ENCODE data around the gene TTC17. TPM values are rescaled to one million over a fixed set of nuclear protein-coding genes. Genes with fewer than 3 reads are reported as not detected.

TTC17 gene
- total and polyA plus RNA-seq, 4 donors, result 18.9 to 88.6 (median 43.5) TPM

DNA sequence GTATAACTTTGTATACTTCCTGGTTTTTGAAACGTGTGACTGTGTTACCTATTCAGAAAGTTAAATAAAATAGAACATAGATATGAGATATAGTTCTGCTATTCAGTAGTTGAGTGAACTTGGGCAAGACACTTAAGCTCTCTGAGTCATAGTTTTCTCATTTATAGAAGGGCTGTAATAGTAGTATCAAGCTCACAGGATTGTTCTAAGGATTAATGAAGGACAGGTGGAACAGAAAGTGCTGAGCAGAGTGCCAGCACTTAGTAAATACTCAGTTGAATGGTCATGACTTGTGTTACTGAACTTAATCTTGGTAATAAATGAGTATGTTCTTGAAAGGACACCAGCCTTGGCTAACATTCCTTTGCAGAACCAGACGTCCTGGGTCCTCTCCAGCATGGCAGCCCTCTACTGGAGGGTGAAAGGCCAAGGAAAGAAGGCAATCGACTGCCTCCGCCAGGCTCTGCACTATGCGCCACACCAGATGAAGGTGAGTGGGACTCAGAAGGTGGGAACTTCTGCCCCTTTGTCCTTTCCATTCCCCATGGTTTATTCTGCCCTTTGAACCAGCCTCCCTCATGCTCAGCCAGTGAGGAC lies 131.2 kb downstream of the TTC17 start:
- DNase-seq (ENCODE audit: low spot score), result no peak
- H3K9ac ChIP-seq (ENCODE audit: low read depth in 1 of 2, low read length in 2 of 2), result no peak overlapping the region
- H3K36me3 ChIP-seq (ENCODE audit: control insufficient read depth in 4 of 4, insufficient read depth in 3 of 4, low read depth in 1 of 4, low read length in 3 of 4), result peaks cover 2 to 47% (median 38%) of the 10 kb centered on the region in 4 donors
- no peaks in the 10 kb centered on the region for H3K4me1 ChIP-seq (ENCODE audit: control insufficient read depth in 4 of 4, insufficient read depth in 4 of 4, low read length in 3 of 4)
- no peak for TF ChIP-seq RXRA (IDR thresholded peaks at IDR 0.05)
- no peak overlapping the region for H3K27ac ChIP-seq (ENCODE audit: low read depth in 1 of 2, low read length in 2 of 2)
- H3K9me3 ChIP-seq (ENCODE audit: control insufficient read depth in 4 of 4, low read length in 3 of 4), result no peaks in the 10 kb centered on the region
- 94% methylated on average over 5 of the region's 5 CpGs for whole genome bisulfite sequencing
- no peak overlapping the region for H3K4me3 ChIP-seq (ENCODE audit: low read depth in 1 of 3, low read length in 3 of 3)
- H3K27me3 ChIP-seq (ENCODE audit: control insufficient read depth in 4 of 4, insufficient read depth in 4 of 4, low read length in 3 of 4), result no peaks in the 10 kb centered on the region

- H3K27ac ChIP-seq (ENCODE audit: low read depth in 1 of 2, low read length in 2 of 2), result no peak overlapping the region
- WGBS, result 96% methylated on average over 5 of the region's 5 CpGs
- no peak for TF ChIP-seq NR2F2 (IDR thresholded peaks at IDR 0.05)
- no peak for TF ChIP-seq SP1 (IDR thresholded peaks at IDR 0.05)
- TF ChIP-seq YY1 (IDR thresholded peaks at IDR 0.05), result no peak
- no peak for TF ChIP-seq FOXA1 (IDR thresholded peaks at IDR 0.05)
- no peak for TF ChIP-seq CTCF (IDR thresholded peaks at IDR 0.05; ENCODE audit: low read depth, low read length, missing input control)
- TF ChIP-seq GABPA (IDR thresholded peaks at IDR 0.05 in 1 of 2, conservative IDR thresholded peaks at IDR 0.05 in 1 of 2), result no peak
- no peaks in the 10 kb centered on the region for H3K9me3 ChIP-seq (ENCODE audit: control insufficient read depth in 4 of 4, low read length in 3 of 4)
- H3K4me3 ChIP-seq (ENCODE audit: low read depth in 1 of 3, low read length in 3 of 3), result no peak overlapping the region
- H3K27me3 ChIP-seq (ENCODE audit: control insufficient read depth in 4 of 4, insufficient read depth in 4 of 4, low read length in 3 of 4), result no peaks in the 10 kb centered on the region
- no peaks in the 10 kb centered on the region for H3K4me1 ChIP-seq (ENCODE audit: control insufficient read depth in 4 of 4, insufficient read depth in 4 of 4, low read length in 3 of 4)
- no peak for DNase-seq (ENCODE audit: low spot score)
- no peak overlapping the region for H3K9ac ChIP-seq (ENCODE audit: low read depth in 1 of 2, low read length in 2 of 2)
- peaks cover 2 to 50% (median 38%) of the 10 kb centered on the region in 4 donors for H3K36me3 ChIP-seq (ENCODE audit: control insufficient read depth in 4 of 4, insufficient read depth in 3 of 4, low read depth in 1 of 4, low read length in 3 of 4)
Measured at GRCh38 chr11:43492701-43493100, 134.0 kb downstream of the TTC17 start.

- H3K9ac ChIP-seq (ENCODE audit: low read depth in 1 of 2, low read length in 2 of 2), result no peak overlapping the region
- peaks cover 2 to 50% (median 38%) of the 10 kb centered on the region in 4 donors for H3K36me3 ChIP-seq (ENCODE audit: control insufficient read depth in 4 of 4, insufficient read depth in 3 of 4, low read depth in 1 of 4, low read length in 3 of 4)
- H3K4me3 ChIP-seq (ENCODE audit: low read depth in 1 of 3, low read length in 3 of 3), result no peak overlapping the region
- 94% methylated on average over 5 of the region's 5 CpGs for WGBS
- no peaks in the 10 kb centered on the region for H3K27me3 ChIP-seq (ENCODE audit: control insufficient read depth in 4 of 4, insufficient read depth in 4 of 4, low read length in 3 of 4)
- H3K27ac ChIP-seq (ENCODE audit: low read depth in 1 of 2, low read length in 2 of 2), result no peak overlapping the region
- DNase-seq (ENCODE audit: low spot score), result no peak
- no peaks in the 10 kb centered on the region for H3K9me3 ChIP-seq (ENCODE audit: control insufficient read depth in 4 of 4, low read length in 3 of 4)
- no peaks in the 10 kb centered on the region for H3K4me1 ChIP-seq (ENCODE audit: control insufficient read depth in 4 of 4, insufficient read depth in 4 of 4, low read length in 3 of 4)
- TF ChIP-seq FOXA1 (IDR thresholded peaks at IDR 0.05) (no peak), JUND (IDR thresholded peaks at IDR 0.05) (no peak), GABPA (IDR thresholded peaks at IDR 0.05 in 1 of 2, conservative IDR thresholded peaks at IDR 0.05 in 1 of 2) (no peak), CTCF (IDR thresholded peaks at IDR 0.05; ENCODE audit: low read depth, low read length, missing input control) (no peak), FOXA2 (IDR thresholded peaks at IDR 0.05) (no peak), RXRA (IDR thresholded peaks at IDR 0.05) (no peak), HNF4A (conservative IDR thresholded peaks at IDR 0.05) (no peak), EGR1 (IDR thresholded peaks at IDR 0.05; ENCODE audit: low read depth in 2 of 2) (no peak)
- TF ChIP-seq, protein P1, sequence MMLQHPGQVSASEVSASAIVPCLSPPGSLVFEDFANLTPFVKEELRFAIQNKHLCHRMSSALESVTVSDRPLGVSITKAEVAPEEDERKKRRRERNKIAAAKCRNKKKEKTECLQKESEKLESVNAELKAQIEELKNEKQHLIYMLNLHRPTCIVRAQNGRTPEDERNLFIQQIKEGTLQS (IDR thresholded peaks at IDR 0.05), result no peak
- TF ChIP-seq, protein P2, sequence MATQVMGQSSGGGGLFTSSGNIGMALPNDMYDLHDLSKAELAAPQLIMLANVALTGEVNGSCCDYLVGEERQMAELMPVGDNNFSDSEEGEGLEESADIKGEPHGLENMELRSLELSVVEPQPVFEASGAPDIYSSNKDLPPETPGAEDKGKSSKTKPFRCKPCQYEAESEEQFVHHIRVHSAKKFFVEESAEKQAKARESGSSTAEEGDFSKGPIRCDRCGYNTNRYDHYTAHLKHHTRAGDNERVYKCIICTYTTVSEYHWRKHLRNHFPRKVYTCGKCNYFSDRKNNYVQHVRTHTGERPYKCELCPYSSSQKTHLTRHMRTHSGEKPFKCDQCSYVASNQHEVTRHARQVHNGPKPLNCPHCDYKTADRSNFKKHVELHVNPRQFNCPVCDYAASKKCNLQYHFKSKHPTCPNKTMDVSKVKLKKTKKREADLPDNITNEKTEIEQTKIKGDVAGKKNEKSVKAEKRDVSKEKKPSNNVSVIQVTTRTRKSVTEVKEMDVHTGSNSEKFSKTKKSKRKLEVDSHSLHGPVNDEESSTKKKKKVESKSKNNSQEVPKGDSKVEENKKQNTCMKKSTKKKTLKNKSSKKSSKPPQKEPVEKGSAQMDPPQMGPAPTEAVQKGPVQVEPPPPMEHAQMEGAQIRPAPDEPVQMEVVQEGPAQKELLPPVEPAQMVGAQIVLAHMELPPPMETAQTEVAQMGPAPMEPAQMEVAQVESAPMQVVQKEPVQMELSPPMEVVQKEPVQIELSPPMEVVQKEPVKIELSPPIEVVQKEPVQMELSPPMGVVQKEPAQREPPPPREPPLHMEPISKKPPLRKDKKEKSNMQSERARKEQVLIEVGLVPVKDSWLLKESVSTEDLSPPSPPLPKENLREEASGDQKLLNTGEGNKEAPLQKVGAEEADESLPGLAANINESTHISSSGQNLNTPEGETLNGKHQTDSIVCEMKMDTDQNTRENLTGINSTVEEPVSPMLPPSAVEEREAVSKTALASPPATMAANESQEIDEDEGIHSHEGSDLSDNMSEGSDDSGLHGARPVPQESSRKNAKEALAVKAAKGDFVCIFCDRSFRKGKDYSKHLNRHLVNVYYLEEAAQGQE (IDR thresholded peaks at IDR 0.05), result no peak
Measured at GRCh38 chr11:43493431-43493830, 134.7 kb downstream of the TTC17 start.

All from liver (tissue), 9 donors.